Mesodermal cell (in vitro differentiated cells): ENCODE data around the gene PDCD1LG2.

Experiments
- H3K27ac ChIP-seq: 2 replicates; pipeline ENCODE4 v1.7.0; 2013; ENCODE audit warnings: mild to moderate bottlenecking, low read depth, low read length, moderate library complexity; ENCODE audit not compliant: severe bottlenecking
- H3K36me3 ChIP-seq: 2 replicates; pipeline ENCODE4 v1.7.1; 2013; ENCODE audit warnings: mild to moderate bottlenecking, low read length, moderate library complexity; ENCODE audit not compliant: control insufficient read depth, insufficient read depth
- H3K4me1 ChIP-seq: one replicate; pipeline ENCODE4 v1.7.1; 2013; ENCODE audit warnings: mild to moderate bottlenecking, low read length; ENCODE audit not compliant: insufficient read depth, control insufficient read depth, poor library complexity, severe bottlenecking
- H3K4me3 ChIP-seq: 2 replicates; pipeline ENCODE4 v1.7.0; 2013; ENCODE audit warnings: low read length, control low read depth, mild to moderate bottlenecking; ENCODE audit not compliant: insufficient read depth, poor library complexity, severe bottlenecking; ENCODE audit errors: extremely low read depth
- H3K9me3 ChIP-seq: 2 replicates; pipeline ENCODE4 v1.7.1; 2013; ENCODE audit warnings: mild to moderate bottlenecking, low read length, moderate library complexity; ENCODE audit not compliant: control insufficient read depth
- WGBS, 2 experiments: methylation state at CpG; one replicate each; pipeline ENCODE4 v1.1.5; 2013; ENCODE audit warnings: missing lambda C conversion rate in 2 of 2; ENCODE audit not compliant: insufficient coverage in 2 of 2; 5-methylcytosine and 5-hydroxymethylcytosine counted together

PDCD1LG2 gene

GRCh38 chr9:5481322-5482040 is 28.9 kb upstream of the PDCD1LG2 start:
- Histone ChIP-seq H3K27ac (no peak overlapping the region), H3K4me3 (no peak overlapping the region), H3K9me3 (no peaks in the 10 kb centered on the region), H3K36me3 (no peaks in the 10 kb centered on the region), H3K4me1 (no peaks in the 10 kb centered on the region)
- 83 to 100% methylated on average over 1 to 5 of the region's 5 CpGs for WGBS, 2 experiments

GRCh38 chr9:5482194-5482593 is 28.1 kb upstream of the PDCD1LG2 start:
- H3K4me1 ChIP-seq, result no peaks in the 10 kb centered on the region
- H3K36me3 ChIP-seq, result no peaks in the 10 kb centered on the region
- H3K9me3 ChIP-seq, result no peaks in the 10 kb centered on the region
- H3K27ac ChIP-seq, result no peak overlapping the region
- 64 to 75% methylated on average over 4 to 7 of the region's 8 CpGs for WGBS, 2 experiments
- H3K4me3 ChIP-seq, result no peak overlapping the region

GRCh38 chr9:5483306-5483705 is 27.0 kb upstream of the PDCD1LG2 start:
- H3K36me3 ChIP-seq, result no peaks in the 10 kb centered on the region
- H3K4me1 ChIP-seq, result no peaks in the 10 kb centered on the region
- no CpG with 5 or more reads among the region's 2 CpGs for WGBS, 2 experiments
- H3K4me3 ChIP-seq, result no peak overlapping the region
- H3K9me3 ChIP-seq, result no peaks in the 10 kb centered on the region
- H3K27ac ChIP-seq, result no peak overlapping the region

DNA sequence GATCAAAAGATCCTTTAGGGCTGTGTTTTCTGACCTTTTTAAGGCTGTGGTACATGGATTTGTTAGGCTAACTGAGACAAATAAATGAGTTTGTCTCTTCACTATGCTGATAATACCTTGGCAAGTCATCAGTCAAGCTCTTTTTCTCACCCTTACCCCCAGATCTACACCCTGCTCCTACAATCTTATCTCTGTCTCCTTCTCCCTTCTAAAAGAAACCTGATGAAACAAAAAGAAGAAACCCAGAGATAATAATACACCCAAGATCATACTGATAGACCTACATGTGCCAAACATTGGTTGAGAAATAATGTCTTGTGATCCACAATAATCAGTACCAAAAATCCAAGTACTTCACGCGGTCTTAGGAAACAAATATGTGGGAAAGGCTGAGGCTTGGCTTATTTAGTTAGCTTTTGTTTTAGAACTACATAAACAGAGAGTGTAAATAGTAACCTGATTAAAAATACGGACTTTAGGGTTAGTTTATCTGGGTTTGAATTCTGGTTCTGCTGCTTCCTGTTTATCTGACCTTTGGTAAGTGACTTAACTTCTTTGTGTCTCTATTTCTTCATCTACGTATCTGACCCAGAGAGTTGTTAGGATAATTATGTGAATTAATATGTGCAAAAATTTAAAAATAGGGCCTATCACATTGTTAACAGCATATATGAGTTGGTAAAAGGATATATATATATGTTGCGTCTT is 24.8 kb upstream of the PDCD1LG2 start:
- no CpG with 5 or more reads among the region's 5 CpGs for WGBS, 2 experiments

GRCh38 chr9:5486988-5487387 is 23.3 kb upstream of the PDCD1LG2 start:
- 85 to 100% methylated on average over 5 of the region's 5 CpGs for WGBS, 2 experiments
- no peaks in the 10 kb centered on the region for H3K4me1 ChIP-seq
- H3K9me3 ChIP-seq, result no peaks in the 10 kb centered on the region
- H3K4me3 ChIP-seq, result no peak overlapping the region
- no peaks in the 10 kb centered on the region for H3K36me3 ChIP-seq
- H3K27ac ChIP-seq, result no peak overlapping the region

More for the DNA sequence above, 24.8 kb upstream of the PDCD1LG2 start:
- Histone ChIP-seq H3K9me3 (no peaks in the 10 kb centered on the region), H3K27ac (no peak overlapping the region), H3K4me3 (no peak overlapping the region), H3K36me3 (no peaks in the 10 kb centered on the region), H3K4me1 (no peaks in the 10 kb centered on the region)

- Histone ChIP-seq H3K4me3 (no peak overlapping the region), H3K27ac (no peak overlapping the region), H3K4me1 (no peaks in the 10 kb centered on the region), H3K9me3 (no peaks in the 10 kb centered on the region), H3K36me3 (no peaks in the 10 kb centered on the region)
- 93 to 95% methylated on average over 5 to 6 of the region's 9 CpGs for WGBS, 2 experiments
Observed at GRCh38 chr9:5488221-5489008, 21.9 kb upstream of the PDCD1LG2 start.

- H3K4me1 ChIP-seq, result no peaks in the 10 kb centered on the region
- no peaks in the 10 kb centered on the region for H3K9me3 ChIP-seq
- no peak overlapping the region for H3K27ac ChIP-seq
- H3K4me3 ChIP-seq, result no peak overlapping the region
- WGBS, 2 experiments, result 90 to 100% methylated on average over 7 of the region's 9 CpGs
- H3K36me3 ChIP-seq, result no peaks in the 10 kb centered on the region
Observed at GRCh38 chr9:5489630-5490490, 20.5 kb upstream of the PDCD1LG2 start.

- Histone ChIP-seq H3K9me3 (no peaks in the 10 kb centered on the region), H3K4me3 (no peak overlapping the region), H3K36me3 (no peaks in the 10 kb centered on the region), H3K27ac (no peak overlapping the region), H3K4me1 (no peaks in the 10 kb centered on the region)
- 83 to 100% methylated on average over 1 of the region's 1 CpG for WGBS, 2 experiments
Observed at GRCh38 chr9:5492965-5493678, 17.2 kb upstream of the PDCD1LG2 start.

GRCh38 chr9:5493679-5494511 is 16.4 kb upstream of the PDCD1LG2 start:
- Histone ChIP-seq H3K9me3 (no peaks in the 10 kb centered on the region), H3K27ac (no peak overlapping the region), H3K36me3 (no peaks in the 10 kb centered on the region), H3K4me3 (no peak overlapping the region), H3K4me1 (no peaks in the 10 kb centered on the region)
- 85 to 94% methylated on average over 6 to 7 of the region's 8 CpGs for WGBS, 2 experiments
